COR-L47 (cell line): ENCODE measurements around the gene SACM1L.
"Not testable (repeated sequence)": the region's sequence is repeated elsewhere in the genome, so short reads cannot be mapped to it uniquely, and the experiment has no call there.

Experiments used
- DNase-seq: peaks from one replicate; lab custom pipeline; 2025; lab: John Stamatoyannopoulos, UW

SACM1L gene

DNA sequence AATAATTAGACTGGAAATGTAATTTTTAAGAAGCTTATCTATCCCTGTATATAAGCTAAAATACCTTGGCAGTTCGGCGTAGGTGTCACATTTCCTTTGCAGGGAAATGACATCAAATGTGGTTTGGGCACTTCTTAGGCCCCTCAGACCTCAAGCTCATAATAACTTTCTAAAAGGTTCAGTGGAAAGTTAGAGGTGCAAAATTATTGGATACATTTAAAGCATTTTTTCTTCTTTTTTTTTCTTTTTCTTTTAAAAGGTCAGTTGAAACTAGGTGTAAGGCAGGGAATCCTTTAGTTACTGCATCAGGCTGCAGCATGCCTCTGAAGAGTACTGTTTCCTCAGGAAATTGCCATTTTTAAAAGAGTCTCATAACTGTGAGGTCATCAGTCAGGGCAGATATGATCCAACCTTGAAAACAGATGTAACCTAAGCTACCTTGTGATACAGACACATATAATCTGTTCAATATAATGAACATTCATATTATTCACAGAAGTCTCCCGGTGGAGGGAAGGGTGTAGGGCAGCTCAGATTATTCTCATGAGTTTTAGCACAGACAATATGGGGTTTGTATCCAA is 4.8 kb downstream of the SACM1L start:
- no peak for DNase-seq

DNA sequence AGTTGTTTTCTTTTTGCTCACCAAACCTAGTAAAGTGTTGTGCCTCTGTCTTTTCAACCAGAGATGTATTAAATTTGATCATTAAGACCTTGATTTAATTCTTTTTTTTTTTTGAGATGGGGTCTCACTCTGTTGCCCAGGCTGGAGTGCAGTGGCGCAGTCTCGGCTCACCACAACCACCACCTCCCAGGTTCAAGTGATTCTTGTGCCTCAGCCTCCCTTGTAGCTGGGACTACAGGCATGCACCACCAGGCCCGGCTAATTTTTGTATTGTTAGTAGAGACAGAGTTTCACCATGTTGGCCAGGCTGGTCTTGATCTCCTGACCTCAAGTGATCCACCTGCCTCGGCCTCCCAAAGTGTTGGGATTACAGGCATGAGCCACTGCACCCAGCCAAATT is 6.0 kb downstream of the SACM1L start:
- DNase-seq, result not testable (repeated sequence)

DNA sequence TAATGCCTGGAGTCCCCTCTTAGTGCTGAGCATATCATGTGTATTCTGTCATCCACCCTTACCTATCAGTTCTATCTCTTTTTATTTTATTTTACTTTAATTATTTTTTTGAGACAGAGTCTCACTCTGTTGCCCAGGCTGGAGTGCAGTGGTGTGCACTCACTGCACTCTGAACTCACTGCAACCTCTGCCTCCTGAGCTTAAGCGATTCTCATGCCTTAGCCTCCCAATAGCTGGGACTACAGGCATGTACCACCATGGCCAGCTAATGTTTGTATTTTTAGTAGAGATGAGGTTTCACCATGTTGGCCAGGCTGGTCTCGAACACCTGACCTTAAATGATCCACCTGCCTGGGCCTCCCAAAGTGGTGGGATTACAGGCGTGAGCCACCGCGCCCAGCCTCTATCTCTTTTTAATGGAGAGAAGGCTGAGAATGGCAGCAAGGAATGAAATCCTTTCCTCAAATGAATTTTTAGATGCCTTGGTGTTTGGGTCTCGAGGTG is 11.4 kb downstream of the SACM1L start:
- DNase-seq, result no peak

DNA sequence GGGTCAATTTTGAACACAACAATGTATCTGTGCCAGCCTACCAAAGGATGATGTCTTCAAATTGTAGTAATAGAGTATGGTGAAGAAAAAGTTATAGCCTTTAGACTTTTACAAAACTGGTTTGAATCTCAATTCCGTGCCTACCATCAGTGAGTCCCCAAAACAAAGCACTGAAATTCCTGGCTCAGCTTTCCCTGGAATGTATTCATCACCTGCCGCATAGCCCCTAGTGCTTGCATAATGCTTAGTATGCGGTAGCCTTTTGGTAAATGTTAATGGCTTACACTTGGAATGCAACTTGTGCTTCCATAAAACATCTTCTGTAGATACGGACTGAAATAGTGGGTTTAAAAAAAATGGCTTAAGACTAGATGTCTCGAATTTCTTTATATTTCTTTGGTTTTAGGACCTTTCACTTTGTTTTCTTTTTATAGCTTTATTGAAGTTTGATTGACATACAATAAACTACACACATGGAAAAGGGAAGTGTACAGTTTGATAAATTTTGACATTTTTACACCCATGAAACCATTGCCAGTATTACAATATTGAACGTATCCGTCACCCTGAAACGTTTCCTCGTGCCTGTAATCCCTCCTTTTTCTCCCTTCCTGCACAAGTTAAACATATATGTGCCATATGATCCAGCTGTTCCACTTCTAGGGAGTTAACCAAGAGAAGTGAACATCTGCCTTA is 12.1 kb downstream of the SACM1L start:
- DNase-seq, result no peak

DNA sequence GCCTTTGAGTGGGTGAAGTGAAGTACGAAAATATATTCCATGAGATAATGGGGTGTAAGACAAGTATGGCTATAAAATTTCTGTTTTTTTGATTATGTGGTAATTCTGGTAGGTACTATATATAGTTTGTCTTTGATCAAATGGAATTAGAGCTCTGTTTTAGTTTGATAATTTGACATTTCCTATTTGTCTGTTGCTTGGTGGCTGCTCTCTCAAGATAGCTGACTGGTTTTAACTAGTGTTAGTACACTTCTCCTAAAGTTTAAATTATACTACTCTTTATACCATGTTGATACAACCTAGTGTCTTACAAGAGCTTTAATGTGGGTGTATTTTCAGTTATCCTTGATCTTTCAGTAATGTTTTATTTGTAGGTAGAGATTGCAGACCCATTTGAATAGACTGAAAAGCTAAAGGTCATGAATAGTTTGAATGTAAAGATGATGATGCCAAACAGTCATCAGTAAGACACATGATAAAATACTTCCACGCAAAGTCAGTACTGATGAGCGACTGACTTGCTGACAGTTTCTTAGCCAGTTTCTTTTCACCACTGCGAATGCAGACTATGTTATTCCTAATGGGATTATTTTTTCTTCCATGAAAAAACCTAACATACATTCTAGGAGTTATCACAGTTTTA is 15.2 kb downstream of the SACM1L start:
- no peak for DNase-seq

DNA sequence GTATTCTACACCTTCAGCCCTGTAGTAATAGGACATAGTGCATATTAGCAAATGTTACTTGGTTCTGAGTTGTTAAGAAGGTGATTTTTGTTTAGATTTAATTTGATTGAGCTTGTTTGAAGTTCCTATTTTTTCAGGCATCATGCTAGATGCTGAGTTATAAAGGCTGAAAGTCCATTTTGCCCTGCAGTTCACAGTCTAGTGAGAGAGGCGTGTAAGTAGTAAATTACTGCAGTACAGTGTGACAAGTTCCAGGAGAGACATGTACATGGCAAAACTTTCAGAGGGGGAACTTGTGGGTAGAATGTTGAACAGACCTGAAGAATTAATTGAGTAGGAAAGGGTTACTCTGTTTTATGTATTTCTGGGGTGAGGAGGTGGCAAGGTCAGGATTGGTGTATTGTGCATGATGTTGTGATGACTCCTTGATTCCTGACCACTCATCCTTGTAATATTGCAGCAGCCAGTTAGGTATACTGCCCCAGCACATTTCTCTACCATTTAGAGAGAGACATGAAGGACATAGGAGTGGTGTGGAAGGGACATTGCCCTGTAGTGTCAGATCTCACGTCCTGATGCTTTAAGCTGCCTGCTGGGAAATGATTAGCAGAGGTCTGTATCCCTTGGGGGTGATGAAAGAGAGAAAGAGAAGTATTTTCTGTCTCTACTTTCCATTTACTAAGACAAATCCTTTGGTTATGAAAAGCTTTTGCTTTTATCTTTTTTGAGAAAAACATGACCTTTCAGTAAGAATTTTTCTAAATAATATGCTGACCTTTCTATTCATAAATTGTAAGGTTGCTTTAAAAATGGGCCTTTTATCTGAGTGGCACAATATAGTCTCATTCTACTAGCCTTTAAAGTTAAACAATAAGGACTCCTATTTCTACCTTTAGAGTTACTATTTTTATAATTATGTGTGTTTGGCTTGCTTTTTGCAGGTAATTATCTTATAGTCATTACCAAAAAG is 16.9 kb downstream of the SACM1L start:
- no peak for DNase-seq

DNA sequence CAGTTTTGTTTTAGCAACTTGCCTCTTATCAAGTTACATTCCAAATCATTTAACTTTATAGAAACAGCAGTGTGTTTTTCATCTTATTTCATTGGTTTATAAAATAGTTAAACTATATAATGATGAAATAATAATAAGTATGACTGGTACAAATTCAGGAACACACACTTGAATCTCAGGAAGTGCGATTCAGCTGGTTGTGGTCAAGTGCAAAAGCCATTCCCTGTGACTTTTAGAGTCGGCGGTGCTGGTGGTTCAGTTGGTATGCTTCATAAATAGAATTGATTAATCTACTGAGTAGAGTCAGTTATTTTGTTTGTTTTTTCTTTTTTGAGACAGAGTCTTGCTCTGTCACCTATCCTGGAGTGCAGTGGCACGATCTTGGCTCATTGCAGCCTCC is 22.7 kb downstream of the SACM1L start:
- no peak for DNase-seq

DNA sequence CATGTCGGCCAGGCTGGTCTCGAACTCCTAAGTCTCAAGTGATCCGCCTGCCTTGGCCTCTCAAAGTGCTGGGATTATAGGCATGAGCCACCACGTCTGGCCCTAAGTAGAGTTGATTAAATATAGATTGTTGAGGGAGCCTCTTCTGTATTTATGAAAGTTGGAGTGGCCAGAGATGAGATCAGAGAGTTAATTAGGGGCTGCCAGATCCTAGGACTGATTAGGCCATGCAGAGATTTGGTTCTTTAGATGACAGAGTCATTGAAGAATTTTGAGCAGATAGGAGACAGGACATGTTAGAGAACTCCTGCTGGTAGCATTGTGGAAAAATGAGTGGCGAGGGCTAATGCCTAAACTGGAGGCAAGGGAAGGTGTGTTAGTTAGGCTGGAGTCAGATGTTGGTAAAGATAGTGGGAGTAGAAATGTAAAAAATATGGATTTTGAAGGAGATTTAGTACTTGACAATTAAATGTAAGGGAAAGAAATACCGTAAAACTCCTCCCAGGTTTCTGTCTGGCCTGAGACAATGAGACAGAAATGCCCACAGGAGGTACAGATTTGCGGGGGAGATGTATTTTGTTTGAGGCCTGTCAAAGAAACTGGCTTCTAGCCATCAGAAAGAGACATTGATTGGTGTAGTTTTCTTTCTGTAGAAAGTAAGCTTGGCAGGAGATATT is 23.4 kb downstream of the SACM1L start:
- no peak for DNase-seq

DNA sequence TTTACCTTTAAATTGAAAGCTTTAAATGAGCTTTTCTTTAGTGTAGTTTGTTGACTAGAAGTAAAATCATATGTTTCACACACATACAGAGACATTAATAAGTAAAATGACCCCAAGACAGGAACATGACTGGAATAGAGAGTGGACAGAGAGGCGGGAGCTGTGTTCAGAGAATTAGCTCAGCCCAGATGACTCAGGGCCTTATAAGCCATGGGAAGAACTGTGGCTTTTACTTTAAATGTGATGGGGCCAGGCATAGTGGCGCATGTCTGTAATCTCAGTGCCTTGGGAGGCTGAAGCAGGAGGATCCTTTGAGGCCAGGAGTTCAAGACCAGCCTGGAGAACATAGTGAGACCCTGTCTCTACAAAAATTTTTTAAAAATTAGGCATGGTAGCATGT is 26.7 kb downstream of the SACM1L start:
- no peak for DNase-seq

DNA sequence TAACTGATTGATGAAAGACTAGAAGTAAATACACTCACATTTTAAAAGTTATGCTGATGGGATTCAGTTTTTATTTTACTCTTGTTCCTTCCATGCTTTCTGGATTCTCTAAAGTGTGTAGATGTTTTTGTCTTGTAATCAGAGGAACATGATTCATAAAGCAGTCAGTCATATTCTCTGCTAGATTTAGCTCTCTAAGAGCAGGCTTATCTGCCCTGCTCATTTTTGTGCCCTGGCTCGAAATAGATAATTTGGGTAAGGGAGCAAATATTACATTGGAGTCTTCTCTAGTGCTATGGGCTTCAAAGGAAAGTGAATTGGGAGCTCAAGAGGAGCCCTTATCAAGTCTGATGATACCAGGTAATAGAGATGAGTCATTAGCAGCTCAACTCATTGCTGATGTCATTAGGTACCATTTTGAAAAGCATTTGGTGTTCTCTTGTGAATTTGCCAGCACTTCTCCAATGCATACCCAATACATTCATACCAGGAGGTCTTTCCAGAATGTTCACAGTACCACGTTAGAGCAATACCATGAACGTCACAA is 27.7 kb downstream of the SACM1L start:
- no peak for DNase-seq

DNA sequence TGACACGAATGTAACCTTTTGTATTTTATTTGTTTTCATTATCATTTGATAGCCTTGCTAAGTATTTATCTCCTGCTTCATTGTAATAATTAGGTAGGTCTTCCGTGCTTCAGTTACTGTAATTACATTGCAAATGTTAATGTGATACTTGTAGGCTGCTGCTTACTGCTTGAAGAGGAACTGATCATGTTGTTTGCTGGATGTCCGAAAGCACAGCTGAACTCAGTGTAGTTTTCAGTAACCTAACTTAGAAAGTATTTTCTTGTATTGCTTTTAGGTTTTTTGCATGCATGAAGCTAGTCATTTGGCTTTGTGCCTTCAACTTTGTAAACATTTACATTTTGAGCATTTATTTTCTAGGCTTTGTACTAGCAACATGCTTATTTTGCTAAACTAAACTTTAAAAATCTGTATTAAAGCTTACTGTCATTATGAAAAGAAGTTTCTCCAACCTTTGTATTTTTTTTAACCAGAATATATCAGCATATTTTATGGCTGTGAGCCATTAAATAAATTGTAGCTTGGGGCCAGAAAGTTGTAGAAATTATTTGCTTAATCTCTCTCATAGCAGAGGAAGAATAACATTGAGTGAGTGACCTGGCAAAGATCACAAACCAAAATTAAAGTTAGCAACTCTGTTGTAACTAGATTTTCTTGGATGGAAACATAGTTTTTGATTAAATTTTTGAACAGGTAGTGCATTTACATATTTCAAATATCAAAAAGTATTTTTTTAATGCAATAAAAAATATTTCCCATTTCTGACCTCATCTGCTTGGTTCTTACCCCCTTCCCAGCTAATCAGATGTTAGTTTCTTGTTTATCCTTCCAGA is 30.7 kb downstream of the SACM1L start:
- DNase-seq, result no peak

DNA sequence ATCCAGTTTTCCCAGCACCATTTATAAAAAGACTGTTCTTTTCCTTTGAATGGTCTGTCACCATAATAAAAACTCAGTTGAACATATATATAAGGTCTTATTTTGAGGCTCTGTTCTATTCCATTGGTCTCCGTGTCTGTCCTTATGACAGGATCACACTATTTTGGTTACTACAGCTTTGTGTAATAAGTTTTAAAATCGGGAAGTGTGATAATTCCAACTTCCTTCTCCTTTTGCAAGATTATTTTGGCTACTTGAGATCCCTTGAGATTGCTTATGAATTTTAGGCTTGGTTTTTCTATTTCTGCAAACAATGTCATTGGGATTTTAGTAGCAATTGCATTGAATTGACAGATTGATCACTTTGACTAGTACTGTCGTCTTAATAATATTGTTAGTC is 35.7 kb downstream of the SACM1L start:
- DNase-seq, result no peak

DNA sequence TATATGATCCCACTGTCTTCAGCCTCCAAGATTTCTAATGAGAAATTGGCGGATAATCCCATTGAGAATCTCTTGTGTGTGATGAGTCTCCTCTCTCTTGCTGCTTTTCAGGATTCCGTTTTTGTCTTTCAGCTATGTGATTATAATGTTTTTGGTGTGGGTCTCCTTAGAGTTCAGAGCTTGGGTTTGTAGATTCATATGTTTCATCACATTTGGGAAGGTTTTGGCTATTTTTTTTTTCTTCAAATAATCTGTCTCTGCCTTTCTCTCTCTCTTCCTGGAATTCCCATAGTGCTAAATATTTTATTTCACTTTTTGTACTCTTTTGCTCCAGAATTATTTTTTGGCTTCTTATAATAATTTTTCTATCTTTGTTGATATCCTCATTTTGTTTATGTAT is 40.4 kb downstream of the SACM1L start:
- no peak for DNase-seq

DNA sequence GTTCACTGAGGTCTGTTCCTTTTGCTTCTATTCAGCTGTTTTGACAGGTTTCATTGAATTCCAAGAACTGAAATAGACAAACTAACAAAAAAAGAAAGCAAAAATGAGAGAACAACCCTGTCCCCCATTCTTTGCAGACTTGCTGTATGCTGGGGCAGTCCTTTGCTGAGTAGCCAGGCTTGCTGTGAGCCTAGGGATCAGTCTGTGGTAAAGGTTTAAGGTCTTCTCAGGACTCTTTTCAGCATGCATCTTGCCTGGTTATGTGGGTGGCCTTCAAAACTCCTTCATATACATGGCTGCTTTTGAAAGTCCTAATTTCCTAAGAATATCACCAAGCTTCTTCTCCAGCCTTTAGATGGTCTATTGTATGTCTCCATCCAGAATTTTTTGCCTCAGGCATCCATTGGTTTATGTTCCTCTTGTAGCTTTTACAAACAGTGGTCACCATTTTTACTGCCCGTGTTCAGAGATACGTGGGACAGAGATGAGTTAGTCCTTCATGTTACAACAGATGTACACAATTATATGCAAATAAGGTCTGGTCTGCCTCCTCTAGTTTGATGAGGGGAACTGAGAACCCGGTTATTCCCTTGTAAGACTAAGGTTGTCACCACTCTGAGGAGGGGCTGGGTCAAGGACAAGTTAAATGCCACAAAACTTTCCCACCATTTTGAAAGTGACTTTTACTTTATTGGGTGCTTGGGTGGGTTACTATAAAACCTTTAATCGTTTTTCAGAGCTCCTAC is 41.4 kb downstream of the SACM1L start:
- no peak for DNase-seq

DNA sequence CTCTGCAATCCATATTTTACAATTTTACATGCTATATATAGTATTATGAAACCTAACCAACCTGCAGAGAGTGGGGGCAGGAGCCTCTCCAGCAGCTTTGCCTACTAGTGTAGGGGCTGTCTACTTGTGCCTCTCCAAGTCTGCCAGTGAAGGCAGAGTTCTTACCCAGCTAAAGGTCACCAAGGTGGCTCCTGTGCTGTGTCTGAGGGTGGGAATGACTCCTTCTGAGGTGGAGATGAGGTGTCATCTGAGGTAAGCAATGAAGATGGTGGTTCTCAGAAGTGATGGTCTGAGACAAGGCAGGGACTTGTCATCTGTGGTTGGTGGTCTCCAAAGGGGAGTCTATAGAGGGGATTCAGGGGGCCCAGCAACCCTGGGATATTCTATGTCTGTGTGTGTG is 47.5 kb downstream of the SACM1L start:
- no peak for DNase-seq

DNA sequence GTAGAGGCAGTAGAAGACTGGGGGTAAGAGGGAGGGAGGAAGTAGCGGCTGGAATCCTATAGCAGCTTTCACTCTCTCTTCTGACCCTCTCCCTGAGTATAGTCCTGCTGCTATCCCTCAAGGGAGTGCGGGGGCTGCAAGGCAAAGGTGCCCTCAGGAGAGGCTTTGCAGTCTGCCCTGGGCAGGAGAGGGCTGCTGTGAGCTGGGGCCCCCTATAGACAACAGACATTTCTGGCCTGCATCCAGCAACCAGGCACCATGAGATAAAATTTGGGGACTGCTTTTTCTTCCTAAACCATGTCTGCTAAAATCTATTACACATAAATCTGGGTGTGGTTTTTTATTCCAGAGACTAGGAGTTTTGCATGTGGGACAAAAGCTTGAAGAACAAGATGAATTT is 48.0 kb downstream of the SACM1L start:
- no peak for DNase-seq

DNA sequence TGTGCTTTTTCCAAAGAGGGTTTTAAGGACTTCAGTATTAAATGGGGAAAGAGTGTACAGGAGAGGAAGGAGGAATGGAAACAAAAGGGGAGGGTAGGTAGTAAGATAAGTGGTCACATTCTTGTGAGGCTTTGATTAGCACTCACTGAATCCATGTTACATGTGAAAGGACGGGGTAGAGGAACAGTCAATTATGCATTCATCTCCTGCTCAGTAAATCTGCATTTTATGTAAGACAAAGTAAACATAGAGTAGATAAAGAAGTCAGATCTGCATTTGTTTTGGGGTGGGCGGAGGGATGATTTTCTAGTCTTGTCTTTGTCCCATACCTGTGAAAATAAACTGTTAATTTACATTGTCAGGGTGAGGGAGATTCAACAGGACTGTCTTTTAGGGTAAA is 50.8 kb downstream of the SACM1L start:
- DNase-seq, result no peak

DNA sequence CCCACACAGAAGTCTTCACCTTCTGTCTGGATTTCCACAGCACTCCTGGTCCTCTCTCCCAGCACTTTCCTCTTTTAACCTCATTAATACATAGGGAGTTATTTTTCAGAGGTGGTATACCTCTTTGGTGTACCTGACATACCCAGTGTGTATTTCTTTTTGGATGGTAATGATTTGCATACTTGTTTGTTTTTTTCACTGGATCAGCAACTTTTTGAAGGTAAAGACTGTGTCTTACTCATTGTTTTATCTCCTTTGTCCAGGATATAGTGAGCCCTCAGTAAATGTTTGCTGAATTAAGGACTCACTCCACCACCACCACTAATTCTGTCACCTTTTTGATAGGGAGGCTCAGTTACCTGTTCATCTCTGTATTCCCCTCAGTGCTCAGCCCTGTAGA is 52.1 kb downstream of the SACM1L start:
- no peak for DNase-seq

DNA sequence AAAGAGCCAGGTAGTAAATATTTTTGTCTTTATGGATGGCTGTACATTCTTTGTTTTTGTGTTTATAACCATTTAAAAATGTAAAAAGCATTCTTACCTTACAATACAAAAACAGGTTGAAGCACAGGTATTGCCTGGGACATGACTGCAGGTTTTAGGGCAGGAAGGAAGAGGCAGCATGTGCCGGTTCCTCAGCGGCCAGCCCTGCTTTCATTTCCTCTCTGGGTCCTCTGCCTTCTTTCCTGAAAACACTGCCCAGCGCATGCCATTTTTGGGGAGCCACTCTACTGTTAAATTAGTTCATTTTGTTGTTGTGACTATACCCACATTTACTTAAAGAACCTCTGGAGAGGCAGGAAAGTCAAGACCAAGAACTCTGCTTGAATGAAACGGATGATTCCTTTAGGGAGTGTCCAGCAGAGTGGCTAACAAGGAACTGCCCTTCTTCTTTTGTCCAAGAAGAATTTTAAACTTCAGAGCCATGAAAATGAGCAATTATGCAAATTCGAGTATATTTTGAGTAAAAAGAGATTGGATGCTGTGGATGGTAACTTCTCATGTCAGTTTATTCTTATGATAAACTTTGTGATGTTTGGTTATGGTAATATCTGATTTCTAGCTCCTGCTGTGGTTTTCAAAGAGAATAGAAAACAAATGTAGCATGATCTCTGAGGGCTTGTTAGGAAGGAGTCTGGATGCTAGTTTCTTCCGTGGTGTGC is 52.7 kb downstream of the SACM1L start:
- no peak for DNase-seq
